HCT116 (cell line): ENCODE measurements around the gene PLCB4. TPM values are rescaled to one million over a fixed set of nuclear protein-coding genes. Genes with fewer than 3 reads are reported as not detected.

Experiments
- ATAC-seq: fragments of 200-7000 bp; cut with Tn5 transposase; 2 replicates; pipeline ENCODE4 v1.9.1; 2020; ENCODE audit warnings: mild to moderate bottlenecking, moderate library complexity
- BruUV-seq: library from RNA; stranded (reverse); fragments of 400-500 nt; replicated peaks from 2 replicates; lab custom pipeline; 2021; lab: Mats Ljungman, UMichigan
- CTCF ChIA-PET: fragments of 300-600 bp; sonication (Branson Sonifier 250); formaldehyde crosslinking; loops from one replicate; lab custom pipeline; 2021; ENCODE audit warnings: antibody characterized with exemption; lab: Charles Lee
- POLR2A ChIA-PET: fragments of 300-600, 350-600 bp; sonication (Branson Sonifier 250); formaldehyde crosslinking; loops from one replicate; lab custom pipeline; 2021; ENCODE audit warnings: antibody characterized with exemption; lab: Charles Lee
- RAD21 ChIA-PET, 2 experiments: fragments of 300-600 bp; sonication (Branson Sonifier 250); formaldehyde crosslinking; loops; one replicate each; lab custom pipeline; 2023; ENCODE audit warnings: low total read pairs in 2 of 2; ENCODE audit not compliant: uncharacterized antibody in 2 of 2, unreplicated experiment in 2 of 2, low non-redundant PET in 1 of 2; lab: Charles Lee
- DNase-seq: peaks from one replicate; pipeline ENCODE4 v3.0.0-alpha.2; 2010; ENCODE audit warnings: low read depth, low spot score
- H2AFZ ChIP-seq: fragments of 200-600 bp; shearing (Covaris generic), sonication (generic); 2 replicates; pipeline ENCODE4 v1.6.1; 2017; ENCODE audit warnings: low read depth, mixed run types, mixed read lengths, antibody characterized with exemption, low read length; ENCODE audit not compliant: poor library complexity, severe bottlenecking
- H3K27ac ChIP-seq: 2 replicates; pipeline ENCODE4 v1.5.1; 2012; ENCODE audit warnings: low read depth, low read length
- H3K27me3 ChIP-seq: fragments of 200-600 bp; sonication (generic); 2 replicates; pipeline ENCODE4 v1.6.1; 2016; ENCODE audit warnings: mixed run types, low read length, mixed read lengths; ENCODE audit not compliant: insufficient read depth
- H3K36me3 ChIP-seq, 2 experiments: fragments of 200-500 bp in 1 of 2; fragments of 200-600 bp in 1 of 2; sonication (Bioruptor generic) in 1 of 2; sonication (generic) in 1 of 2; 2 replicates each; pipeline versions ENCODE4 v1.5.1 to v1.6.1; 2014 to 2016; ENCODE audit warnings: low read length in 2 of 2, inconsistent platforms in 1 of 2, mixed read lengths in 1 of 2, mixed run types in 1 of 2; ENCODE audit not compliant: insufficient read depth in 2 of 2, control insufficient read depth in 1 of 2
- H3K4me1 ChIP-seq, 2 experiments: fragments of 200-600 bp in 1 of 2; sonication (generic) in 1 of 2; 2 replicates each; pipeline versions ENCODE4 v1.5.1 to v1.6.1; 2012 to 2017; ENCODE audit warnings: low read length in 2 of 2, inconsistent platforms in 1 of 2, mild to moderate bottlenecking in 1 of 2, mixed read lengths in 1 of 2, mixed run types in 1 of 2, moderate library complexity in 1 of 2; ENCODE audit not compliant: insufficient read depth in 2 of 2, control insufficient read depth in 1 of 2
- H3K4me2 ChIP-seq: fragments of 200-600 bp; sonication (generic); 2 replicates; pipeline ENCODE4 v1.6.1; 2017; ENCODE audit warnings: mixed run types, low read length, mixed read lengths
- H3K4me3 ChIP-seq, 2 experiments: fragments of 200-600 bp in 1 of 2; sonication (generic) in 1 of 2; replicated peaks in 1 of 2; 2 replicates each; pipeline ENCODE4 v1.5.1; 2011 to 2016; ENCODE audit warnings: low read length in 2 of 2, control low read depth in 1 of 2, low read depth in 1 of 2, mild to moderate bottlenecking in 1 of 2, mixed read lengths in 1 of 2, mixed run types in 1 of 2
- H3K79me2 ChIP-seq: fragments of 200-600 bp; sonication (generic); 2 replicates; pipeline ENCODE4 v1.6.1; 2017; ENCODE audit warnings: mild to moderate bottlenecking, mixed run types, low read length, moderate library complexity, mixed read lengths; ENCODE audit not compliant: insufficient read depth
- H3K9ac ChIP-seq: fragments of 200-600 bp; sonication (generic); 2 replicates; pipeline ENCODE4 v1.6.1; 2016; ENCODE audit warnings: low read length, mixed read lengths
- H3K9me2 ChIP-seq: fragments of 200-600 bp; sonication (generic), shearing (Covaris generic); 2 replicates; pipeline ENCODE4 v1.6.1; 2017; ENCODE audit warnings: mixed run types, mild to moderate bottlenecking, moderate library complexity; ENCODE audit not compliant: insufficient read depth
- H3K9me3 ChIP-seq, 2 experiments: fragments of 200-500 bp in 1 of 2; fragments of 200-600 bp in 1 of 2; sonication (Bioruptor generic) in 1 of 2; sonication (generic) in 1 of 2; 2 replicates each; pipeline ENCODE4 v1.6.1; 2014 to 2017; ENCODE audit warnings: low read length in 2 of 2, mixed read lengths in 2 of 2, inconsistent platforms in 1 of 2, low read depth in 1 of 2, mild to moderate bottlenecking in 1 of 2, mixed run types in 1 of 2, moderate library complexity in 1 of 2; ENCODE audit not compliant: control insufficient read depth in 1 of 2, insufficient read depth in 1 of 2
- H4K20me1 ChIP-seq: fragments of 200-600 bp; sonication (generic), shearing (Covaris generic); 2 replicates; pipeline ENCODE4 v1.6.1; 2017; ENCODE audit warnings: mixed run types, mild to moderate bottlenecking, moderate library complexity; ENCODE audit not compliant: insufficient read depth
- CEBPB ChIP-seq: IDR thresholded peaks from 2 replicates; pipeline ENCODE4 v1.6.1; 2012; ENCODE audit warnings: low read depth
- CTCF ChIP-seq, 3 experiments: fragments of 200-600 bp in 1 of 3; sonication (generic) in 1 of 3; IDR thresholded peaks in 2 of 3; conservative IDR thresholded peaks in 1 of 3; 2 replicates each; pipeline ENCODE4 v1.5.1; 2012 to 2017; ENCODE audit warnings: low read depth in 2 of 3, low read length in 2 of 3, antibody characterized with exemption in 1 of 3, borderline replicate concordance in 1 of 3, control low read depth in 1 of 3, mild to moderate bottlenecking in 1 of 3, mixed read lengths in 1 of 3, mixed run types in 1 of 3, moderate library complexity in 1 of 3; ENCODE audit not compliant: insufficient read depth in 1 of 3
- ELF1 ChIP-seq: IDR thresholded peaks from 2 replicates; pipeline ENCODE4 v1.6.1; 2012; ENCODE audit warnings: low read depth, borderline replicate concordance
- EZH2phosphoT487 ChIP-seq: fragments of 200-600 bp; IDR thresholded peaks from 2 replicates; pipeline ENCODE4 v1.6.1; 2018; ENCODE audit warnings: antibody characterized with exemption, borderline replicate concordance
- FOSL1 ChIP-seq: IDR thresholded peaks from 2 replicates; pipeline ENCODE4 v1.6.1; 2012; ENCODE audit warnings: low read depth
- JUND ChIP-seq: IDR thresholded peaks from 2 replicates; pipeline ENCODE4 v1.6.1; 2012
- RAD21 ChIP-seq: IDR thresholded peaks from 2 replicates; pipeline ENCODE4 v1.6.1; 2012; ENCODE audit warnings: low read depth, mild to moderate bottlenecking
- REST ChIP-seq: IDR thresholded peaks from 2 replicates; pipeline ENCODE4 v1.6.1; 2012; ENCODE audit warnings: low read depth
- SRF ChIP-seq: IDR thresholded peaks from 2 replicates; pipeline ENCODE4 v1.6.1; 2012; ENCODE audit warnings: low read depth
- TCF7L2 ChIP-seq: IDR thresholded peaks from 2 replicates; pipeline ENCODE4 v1.7.0; 2011; ENCODE audit warnings: borderline replicate concordance, inconsistent platforms; ENCODE audit not compliant: insufficient read depth, insufficient read length; ENCODE audit errors: extremely low read depth
- ZBTB33 ChIP-seq: IDR thresholded peaks from 2 replicates; pipeline ENCODE4 v1.6.1; 2011; ENCODE audit warnings: mild to moderate bottlenecking, low read length, moderate library complexity; ENCODE audit not compliant: insufficient replicate concordance; ENCODE audit errors: extremely low read depth
- intact Hi-C: fragments of 100-400 bp; cut with micrococcal nuclease; formaldehyde crosslinking; loops from 2 replicates; pipeline ENCODE4 v1.10.0; 2022
- total RNA-seq: library from RNA; stranded (reverse); gene quantifications from one replicate; pipeline ENCODE4 v1.2.1, GENCODE V29; 2021; ENCODE audit not compliant: unreplicated experiment

PLCB4 gene
- total RNA-seq, 1 experiment from 2014 or later = 2.5 TPM

- H4K20me1 ChIP-seq = no peaks in the 10 kb centered on the region
- no peak overlapping the region for H2AFZ ChIP-seq
- intact Hi-C loops = no loop called here
- no peak overlapping the region for H3K4me3 ChIP-seq
- no TSS peak for BruUV-seq
- TF ChIP-seq CEBPB (no peak), SRF (no peak), EZH2phosphoT487 (no peak), JUND (no peak), CTCF (IDR thresholded peaks at IDR 0.05 in 2 of 3, conservative IDR thresholded peaks at IDR 0.05 in 1 of 3; ENCODE audit: borderline replicate concordance in 1 of 3, insufficient read depth in 1 of 3, low read depth in 2 of 3, low read length in 2 of 3) (no peak), ELF1 (no peak), FOSL1 (no peak), REST (no peak), ZBTB33 (no peak), RAD21 (no peak), TCF7L2 (no peak)
- TF ChIP-seq, all 23 proteins: peak for 0
- ATAC-seq = no peak
- Histone ChIP-seq H3K9me2 (no peaks in the 10 kb centered on the region), H3K36me3 (no peaks in the 10 kb centered on the region), H3K4me2 (no peak overlapping the region), H3K27me3 (no peaks in the 10 kb centered on the region), H3K4me1 (no peaks in the 10 kb centered on the region), H3K27ac (no peak overlapping the region), H3K79me2 (no peaks in the 10 kb centered on the region), H3K9me3 (no peaks in the 10 kb centered on the region), H3K9ac (no peak overlapping the region)
- CTCF ChIA-PET = no interaction called here
- DNase-seq = no peak
- RAD21 ChIA-PET = no interaction called here
- POLR2A ChIA-PET = no interaction called here
These were observed 406.6 kb downstream of the PLCB4 start for GRCh38 chr20:9475456-9475855.
